ENCODE measurements around the gene SAP25. TPM values are rescaled to one million over a fixed set of nuclear protein-coding genes. Genes with fewer than 3 reads are reported as not detected.
"Not testable (repeated sequence)": the region's sequence is repeated elsewhere in the genome, so short reads cannot be mapped to it uniquely, and the experiment has no call there.

Gene SAP25
- total and polyA plus RNA-seq, 5 donors from 2014 or later: 0.47 to 47.4 TPM; not detected in 3

GRCh38 chr7:100546926-100547800 is 26.5 kb downstream of the SAP25 start:
- Mint-ChIP-seq H3K27me3 (no peaks in the 10 kb centered on the region), H3K9me3 (peaks cover 0 to 1% (median 0%) of the 10 kb centered on the region in 7 donors), H3K4me1 (peaks cover 34 to 85% (median 74%) of the 10 kb centered on the region in 4 donors), H3K36me3 (peaks cover 21% of the 10 kb centered on the region), H3K27ac (peak overlapping the region; percentile 90 to 99 (median 92)), H3K4me3 (peak overlapping the region; percentile 83 to 94 (median 88))
- Histone ChIP-seq H3K9me3 (ENCODE audit: control insufficient read depth in 2 of 2, low read length in 2 of 2) (no peaks in the 10 kb centered on the region), H3K27me3 (ENCODE audit: control insufficient read depth, insufficient read depth, low read length) (no peaks in the 10 kb centered on the region), H3K4me1 (ENCODE audit: control insufficient read depth, insufficient read depth, low read length, poor library complexity, severe bottlenecking) (peaks cover 85% of the 10 kb centered on the region), H3K4me3 (ENCODE audit: low read depth, low read length) (peak overlapping the region; percentile 84), H3K36me3 (ENCODE audit: control insufficient read depth, insufficient read depth, low read length) (peaks cover 7% of the 10 kb centered on the region), H3K27ac (ENCODE audit: insufficient read depth, low read length, poor library complexity, severe bottlenecking) (peak overlapping the region; percentile 84)
- peak in 1 of 3 donors; percentile 13 for DNase-seq
- ATAC-seq (ENCODE audit: low read depth in 2 of 2): no peak

GRCh38 chr7:100546129-100546925 is 27.4 kb downstream of the SAP25 start:
- Mint-ChIP-seq H3K4me3 (peak overlapping the region; percentile 83 to 94 (median 88)), H3K36me3 (peaks cover 21% of the 10 kb centered on the region), H3K27me3 (no peaks in the 10 kb centered on the region), H3K9me3 (peaks cover 0 to 1% (median 0%) of the 10 kb centered on the region in 7 donors), H3K4me1 (peaks cover 36 to 93% (median 80%) of the 10 kb centered on the region in 4 donors), H3K27ac (peak overlapping the region; percentile 90 to 99 (median 92))
- Histone ChIP-seq H3K4me3 (ENCODE audit: low read depth, low read length) (peak overlapping the region; percentile 84), H3K9me3 (ENCODE audit: control insufficient read depth in 2 of 2, low read length in 2 of 2) (no peaks in the 10 kb centered on the region), H3K27ac (ENCODE audit: insufficient read depth, low read length, poor library complexity, severe bottlenecking) (peak overlapping the region; percentile 84), H3K36me3 (ENCODE audit: control insufficient read depth, insufficient read depth, low read length) (peaks cover 2% of the 10 kb centered on the region), H3K27me3 (ENCODE audit: control insufficient read depth, insufficient read depth, low read length) (no peaks in the 10 kb centered on the region), H3K4me1 (ENCODE audit: control insufficient read depth, insufficient read depth, low read length, poor library complexity, severe bottlenecking) (peaks cover 93% of the 10 kb centered on the region)
- ATAC-seq (ENCODE audit: low read depth in 2 of 2): peak; percentile 28 to 35
- DNase-seq: peak in 2 of 3 donors; percentile 36 to 74

- peak overlapping the region; percentile 84 for H3K4me3 ChIP-seq (ENCODE audit: low read depth, low read length)
- H3K27ac ChIP-seq (ENCODE audit: insufficient read depth, low read length, poor library complexity, severe bottlenecking): peak overlapping the region; percentile 84
- H3K9me3 Mint-ChIP-seq: peaks cover 0 to 1% (median 0%) of the 10 kb centered on the region in 7 donors
These were observed 28.2 kb downstream of the SAP25 start for GRCh38 chr7:100545360-100546128.

GRCh38 chr7:100544967-100545359 is 28.7 kb downstream of the SAP25 start:
- ATAC-seq (ENCODE audit: low read depth in 2 of 2) (no peak), DNase-seq (no peak)
- Histone ChIP-seq H3K27me3 (ENCODE audit: control insufficient read depth, insufficient read depth, low read length) (no peaks in the 10 kb centered on the region), H3K4me1 (ENCODE audit: control insufficient read depth, insufficient read depth, low read length, poor library complexity, severe bottlenecking) (peaks cover 93% of the 10 kb centered on the region), H3K36me3 (ENCODE audit: control insufficient read depth, insufficient read depth, low read length) (no peaks in the 10 kb centered on the region), H3K27ac (ENCODE audit: insufficient read depth, low read length, poor library complexity, severe bottlenecking) (peak overlapping the region; percentile 84), H3K9me3 (ENCODE audit: control insufficient read depth in 2 of 2, low read length in 2 of 2) (no peaks in the 10 kb centered on the region), H3K4me3 (ENCODE audit: low read depth, low read length) (peak overlapping the region; percentile 84)
- Mint-ChIP-seq H3K4me1 (peaks cover 41 to 97% (median 79%) of the 10 kb centered on the region in 4 donors), H3K36me3 (peaks cover 18% of the 10 kb centered on the region), H3K4me3 (peak overlapping the region; percentile 78 to 94 (median 84)), H3K27me3 (no peaks in the 10 kb centered on the region), H3K27ac (peak overlapping the region; percentile 90 to 99 (median 92)), H3K9me3 (peaks cover 0 to 1% (median 0%) of the 10 kb centered on the region in 7 donors)

More at GRCh38 chr7:100545360-100546128, 28.2 kb downstream of the SAP25 start:
- peak; percentile 70 to 73 for ATAC-seq (ENCODE audit: low read depth in 2 of 2)
- Mint-ChIP-seq H3K4me1 (peaks cover 41 to 97% (median 81%) of the 10 kb centered on the region in 4 donors), H3K27ac (peak overlapping the region; percentile 90 to 99 (median 92)), H3K4me3 (peak overlapping the region; percentile 83 to 94 (median 88)), H3K27me3 (no peaks in the 10 kb centered on the region), H3K36me3 (peaks cover 23% of the 10 kb centered on the region)
- peak in 1 of 3 donors; percentile 61 for DNase-seq
- H3K4me1 ChIP-seq (ENCODE audit: control insufficient read depth, insufficient read depth, low read length, poor library complexity, severe bottlenecking): peaks cover 93% of the 10 kb centered on the region
- no peaks in the 10 kb centered on the region for H3K27me3 ChIP-seq (ENCODE audit: control insufficient read depth, insufficient read depth, low read length)
- no peaks in the 10 kb centered on the region for H3K9me3 ChIP-seq (ENCODE audit: control insufficient read depth in 2 of 2, low read length in 2 of 2)
- H3K36me3 ChIP-seq (ENCODE audit: control insufficient read depth, insufficient read depth, low read length): no peaks in the 10 kb centered on the region

GRCh38 chr7:100544386-100544785 is 29.3 kb downstream of the SAP25 start:
- peak overlapping the region; percentile 78 to 94 (median 85) for H3K4me3 Mint-ChIP-seq
- no peaks in the 10 kb centered on the region for H3K9me3 Mint-ChIP-seq
- H3K36me3 Mint-ChIP-seq: peaks cover 15% of the 10 kb centered on the region
- H3K27me3 Mint-ChIP-seq: no peaks in the 10 kb centered on the region
- Histone ChIP-seq H3K4me1 (ENCODE audit: control insufficient read depth, insufficient read depth, low read length, poor library complexity, severe bottlenecking) (peaks cover 91% of the 10 kb centered on the region), H3K27me3 (ENCODE audit: control insufficient read depth, insufficient read depth, low read length) (no peaks in the 10 kb centered on the region), H3K9me3 (ENCODE audit: control insufficient read depth in 2 of 2, low read length in 2 of 2) (no peaks in the 10 kb centered on the region), H3K27ac (ENCODE audit: insufficient read depth, low read length, poor library complexity, severe bottlenecking) (peak overlapping the region; percentile 84), H3K4me3 (ENCODE audit: low read depth, low read length) (peak overlapping the region; percentile 84), H3K36me3 (ENCODE audit: control insufficient read depth, insufficient read depth, low read length) (no peaks in the 10 kb centered on the region)
- ATAC-seq (ENCODE audit: low read depth in 2 of 2): no peak
- H3K27ac Mint-ChIP-seq: peak overlapping the region; percentile 90 to 99 (median 92)
- DNase-seq: no peak
- H3K4me1 Mint-ChIP-seq: peaks cover 41 to 96% (median 76%) of the 10 kb centered on the region in 4 donors

- Mint-ChIP-seq H3K27ac (peak overlapping the region; percentile 90 to 99 (median 92)), H3K36me3 (peaks cover 12% of the 10 kb centered on the region), H3K4me1 (peaks cover 43 to 93% (median 74%) of the 10 kb centered on the region in 4 donors), H3K27me3 (no peaks in the 10 kb centered on the region), H3K9me3 (no peaks in the 10 kb centered on the region), H3K4me3 (peak overlapping the region; percentile 78 to 94 (median 85))
- no peaks in the 10 kb centered on the region for H3K36me3 ChIP-seq (ENCODE audit: control insufficient read depth, insufficient read depth, low read length)
- H3K27me3 ChIP-seq (ENCODE audit: control insufficient read depth, insufficient read depth, low read length): no peaks in the 10 kb centered on the region
- peak overlapping the region; percentile 84 for H3K27ac ChIP-seq (ENCODE audit: insufficient read depth, low read length, poor library complexity, severe bottlenecking)
- H3K4me3 ChIP-seq (ENCODE audit: low read depth, low read length): peak overlapping the region; percentile 84
- no peak for ATAC-seq (ENCODE audit: low read depth in 2 of 2)
- H3K9me3 ChIP-seq (ENCODE audit: control insufficient read depth in 2 of 2, low read length in 2 of 2): no peaks in the 10 kb centered on the region
- DNase-seq: no peak
- peaks cover 84% of the 10 kb centered on the region for H3K4me1 ChIP-seq (ENCODE audit: control insufficient read depth, insufficient read depth, low read length, poor library complexity, severe bottlenecking)
These were observed 30.1 kb downstream of the SAP25 start for GRCh38 chr7:100543586-100543985.

GRCh38 chr7:100541309-100541708 is 32.4 kb downstream of the SAP25 start:
- not testable (repeated sequence) for H3K27me3 ChIP-seq (ENCODE audit: control insufficient read depth, insufficient read depth, low read length); DNase-seq; ATAC-seq (ENCODE audit: low read depth in 2 of 2); H3K9me3 ChIP-seq (ENCODE audit: control insufficient read depth in 2 of 2, low read length in 2 of 2); H3K27me3 Mint-ChIP-seq; H3K9me3 Mint-ChIP-seq; H3K36me3 Mint-ChIP-seq; H3K36me3 ChIP-seq (ENCODE audit: control insufficient read depth, insufficient read depth, low read length); H3K27ac ChIP-seq (ENCODE audit: insufficient read depth, low read length, poor library complexity, severe bottlenecking)
- H3K4me1 ChIP-seq (ENCODE audit: control insufficient read depth, insufficient read depth, low read length, poor library complexity, severe bottlenecking): peaks cover 67% of the 10 kb centered on the region
- H3K4me3 Mint-ChIP-seq: peak overlapping the region; percentile 84 to 100 (median 94)
- peak overlapping the region; percentile 80 for H3K4me3 ChIP-seq (ENCODE audit: low read depth, low read length)
- peak overlapping the region; percentile 1 to 99 (median 92) for H3K27ac Mint-ChIP-seq
- H3K4me1 Mint-ChIP-seq: peaks cover 35 to 76% (median 58%) of the 10 kb centered on the region in 4 donors

All from CD4-positive, CD25-positive, alpha-beta regulatory T cell (primary cell).